Upper lobe of left lung (tissue), 4 donors: ENCODE measurements around the gene OR2D3.

ENCODE experiments used
- CTCF ChIP-seq, 6 experiments: fragments of 450-650 bp in 4 of 6; fragments of 200-600 bp in 2 of 6; sonication (generic) in 2 of 6; IDR thresholded peaks; one replicate each; pipeline ENCODE4 v1.5.1; 2016 to 2019; ENCODE audit warnings: antibody characterized with exemption in 6 of 6
- POLR2A ChIP-seq, 4 donors: fragments of 450-650 bp; IDR thresholded peaks; one replicate each; pipeline ENCODE4 v1.5.1; 2016 to 2017; ENCODE audit warnings: antibody characterized with exemption in 4 of 4, mild to moderate bottlenecking in 2 of 4
- POLR2AphosphoS5 ChIP-seq, 2 donors: sonication (generic); formaldehyde crosslinking; IDR thresholded peaks; one replicate each; pipeline ENCODE4 v1.5.1; 2017; ENCODE audit warnings: antibody characterized with exemption in 2 of 2

- TF ChIP-seq POLR2A (IDR thresholded peaks at IDR 0.05) (no peak), CTCF (IDR thresholded peaks at IDR 0.05) (no peak), POLR2AphosphoS5 (IDR thresholded peaks at IDR 0.05) (no peak)
These were observed at the start of gene OR2D3 for GRCh38 chr11:6920702-6921101.
